Transverse colon (tissue), 4 donors: ENCODE data around the gene SH2B2.

Experiments used
- EP300 ChIP-seq: sonication (generic); formaldehyde crosslinking; IDR thresholded peaks from one replicate; pipeline ENCODE4 v1.6.1; 2017; ENCODE audit warnings: antibody characterized with exemption, low read depth
- POLR2A ChIP-seq: fragments of 450-650 bp; IDR thresholded peaks from one replicate; pipeline ENCODE4 v1.6.1; 2016; ENCODE audit warnings: antibody characterized with exemption, mild to moderate bottlenecking, moderate library complexity
- POLR2AphosphoS5 ChIP-seq, 3 donors: sonication (generic); formaldehyde crosslinking; IDR thresholded peaks; one replicate each; pipeline ENCODE4 v1.6.1; 2016; ENCODE audit warnings: antibody characterized with exemption in 3 of 3
- TF ChIP-seq, protein P1 (sequence below), 5 experiments: fragments of 200-600 bp in 3 of 5; fragments of 450-650 bp in 2 of 5; sonication (generic) in 3 of 5; IDR thresholded peaks; 1 replicate in 2 of 5; 2 replicates in 3 of 5; pipeline ENCODE4 v1.5.1; 2016 to 2017; ENCODE audit warnings: antibody characterized with exemption in 5 of 5, inconsistent platforms in 3 of 5, mild to moderate bottlenecking in 2 of 5, moderate library complexity in 1 of 5

DNA sequence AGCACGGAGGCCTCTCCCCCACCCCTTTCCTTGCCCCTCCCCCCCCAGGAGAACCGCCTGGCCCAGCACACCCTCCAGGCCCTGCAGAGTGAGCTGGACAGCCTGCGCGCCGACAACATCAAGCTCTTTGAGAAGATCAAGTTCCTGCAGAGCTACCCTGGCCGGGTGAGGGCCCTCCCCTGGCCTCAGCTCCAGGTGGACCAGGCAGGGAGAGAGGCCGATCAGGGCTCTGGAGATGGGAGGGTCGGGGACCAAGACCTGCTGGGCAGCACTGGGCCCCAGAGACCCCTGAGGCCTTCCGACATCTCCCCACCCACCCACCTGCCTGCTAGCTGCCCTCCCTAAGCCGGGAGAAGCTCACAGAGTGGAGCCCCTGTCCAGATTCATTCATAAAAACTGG is 8.8 kb upstream of the SH2B2 start:
- TF ChIP-seq, protein P1, sequence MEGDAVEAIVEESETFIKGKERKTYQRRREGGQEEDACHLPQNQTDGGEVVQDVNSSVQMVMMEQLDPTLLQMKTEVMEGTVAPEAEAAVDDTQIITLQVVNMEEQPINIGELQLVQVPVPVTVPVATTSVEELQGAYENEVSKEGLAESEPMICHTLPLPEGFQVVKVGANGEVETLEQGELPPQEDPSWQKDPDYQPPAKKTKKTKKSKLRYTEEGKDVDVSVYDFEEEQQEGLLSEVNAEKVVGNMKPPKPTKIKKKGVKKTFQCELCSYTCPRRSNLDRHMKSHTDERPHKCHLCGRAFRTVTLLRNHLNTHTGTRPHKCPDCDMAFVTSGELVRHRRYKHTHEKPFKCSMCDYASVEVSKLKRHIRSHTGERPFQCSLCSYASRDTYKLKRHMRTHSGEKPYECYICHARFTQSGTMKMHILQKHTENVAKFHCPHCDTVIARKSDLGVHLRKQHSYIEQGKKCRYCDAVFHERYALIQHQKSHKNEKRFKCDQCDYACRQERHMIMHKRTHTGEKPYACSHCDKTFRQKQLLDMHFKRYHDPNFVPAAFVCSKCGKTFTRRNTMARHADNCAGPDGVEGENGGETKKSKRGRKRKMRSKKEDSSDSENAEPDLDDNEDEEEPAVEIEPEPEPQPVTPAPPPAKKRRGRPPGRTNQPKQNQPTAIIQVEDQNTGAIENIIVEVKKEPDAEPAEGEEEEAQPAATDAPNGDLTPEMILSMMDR (IDR thresholded peaks at IDR 0.05): no peak
- TF ChIP-seq POLR2AphosphoS5 (IDR thresholded peaks at IDR 0.05): no peak
- no peak for TF ChIP-seq POLR2A
- no peak for TF ChIP-seq EP300
